Cardiac fibroblast (primary cell): ENCODE measurements around the gene SDK1.
A peak's percentile ranks its signal among the peaks of the same experiment; 100 is the strongest.

Source experiments
- DNase-seq, 2 donors: peaks; one replicate each; pipeline versions ENCODE4 v3.0.0 to v3.0.0-alpha.2; 2010; ENCODE audit warnings: low read depth in 2 of 2
- H3K4me3 ChIP-seq, 2 donors: replicated peaks in 1 of 2; 1 replicate in 1 of 2; 2 replicates in 1 of 2; pipeline ENCODE4 v1.5.1; 2011; ENCODE audit warnings: low read depth in 2 of 2, low read length in 2 of 2, mild to moderate bottlenecking in 2 of 2, moderate library complexity in 1 of 2
- TF ChIP-seq, protein P1 (sequence below): IDR thresholded peaks from one replicate; pipeline ENCODE4 v1.5.1; 2011; ENCODE audit warnings: low read depth, mild to moderate bottlenecking, low read length, inconsistent platforms

Gene SDK1

DNA sequence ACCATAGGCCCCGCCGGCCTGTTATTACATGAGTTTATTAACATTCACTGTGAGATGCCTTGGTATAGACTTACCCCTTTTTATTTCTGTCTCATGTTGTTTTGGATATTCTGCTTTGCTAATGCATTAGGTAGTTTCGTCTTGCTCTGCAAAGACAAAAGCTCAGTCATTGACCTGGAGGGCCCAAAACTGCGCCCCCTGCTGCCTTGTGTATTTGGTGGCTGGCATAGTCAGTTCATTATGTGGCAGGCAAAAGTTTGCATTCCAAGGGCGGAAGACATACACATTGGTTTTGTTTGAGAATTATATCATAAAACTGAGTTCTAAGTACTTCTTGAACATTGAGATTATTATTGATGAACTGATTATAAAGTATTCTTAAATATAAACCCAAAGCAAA is 372.5 kb downstream of the SDK1 start:
- H3K4me3 ChIP-seq: no peak overlapping the region
- TF ChIP-seq, protein P1, sequence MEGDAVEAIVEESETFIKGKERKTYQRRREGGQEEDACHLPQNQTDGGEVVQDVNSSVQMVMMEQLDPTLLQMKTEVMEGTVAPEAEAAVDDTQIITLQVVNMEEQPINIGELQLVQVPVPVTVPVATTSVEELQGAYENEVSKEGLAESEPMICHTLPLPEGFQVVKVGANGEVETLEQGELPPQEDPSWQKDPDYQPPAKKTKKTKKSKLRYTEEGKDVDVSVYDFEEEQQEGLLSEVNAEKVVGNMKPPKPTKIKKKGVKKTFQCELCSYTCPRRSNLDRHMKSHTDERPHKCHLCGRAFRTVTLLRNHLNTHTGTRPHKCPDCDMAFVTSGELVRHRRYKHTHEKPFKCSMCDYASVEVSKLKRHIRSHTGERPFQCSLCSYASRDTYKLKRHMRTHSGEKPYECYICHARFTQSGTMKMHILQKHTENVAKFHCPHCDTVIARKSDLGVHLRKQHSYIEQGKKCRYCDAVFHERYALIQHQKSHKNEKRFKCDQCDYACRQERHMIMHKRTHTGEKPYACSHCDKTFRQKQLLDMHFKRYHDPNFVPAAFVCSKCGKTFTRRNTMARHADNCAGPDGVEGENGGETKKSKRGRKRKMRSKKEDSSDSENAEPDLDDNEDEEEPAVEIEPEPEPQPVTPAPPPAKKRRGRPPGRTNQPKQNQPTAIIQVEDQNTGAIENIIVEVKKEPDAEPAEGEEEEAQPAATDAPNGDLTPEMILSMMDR: peak; percentile 44
- peak; percentile 14 to 46 for DNase-seq

DNA sequence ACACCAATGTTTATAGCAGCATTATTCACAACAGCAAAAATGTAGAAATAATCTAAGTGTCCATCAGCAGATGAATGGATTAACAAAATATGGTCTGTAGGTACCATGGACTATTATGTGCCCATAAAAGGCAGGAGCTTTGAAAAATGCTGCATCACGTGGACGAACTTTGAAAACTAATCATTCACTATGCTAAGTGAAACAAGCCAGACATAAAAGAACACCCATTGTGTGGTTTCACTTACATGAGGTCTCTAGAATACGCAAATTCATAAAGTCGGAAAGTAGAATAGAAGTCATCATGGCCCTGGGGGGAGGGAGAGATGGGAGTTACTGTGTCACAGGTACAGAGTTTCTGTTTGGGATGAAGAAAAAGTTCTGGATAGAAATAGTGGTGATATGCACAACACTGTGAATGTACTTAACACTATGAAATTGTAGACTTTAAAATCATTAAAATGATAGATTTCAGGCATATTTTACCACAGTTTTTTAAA is 377.3 kb downstream of the SDK1 start:
- DNase-seq: no peak
- no peak overlapping the region for H3K4me3 ChIP-seq
- TF ChIP-seq, protein P1: no peak

DNA sequence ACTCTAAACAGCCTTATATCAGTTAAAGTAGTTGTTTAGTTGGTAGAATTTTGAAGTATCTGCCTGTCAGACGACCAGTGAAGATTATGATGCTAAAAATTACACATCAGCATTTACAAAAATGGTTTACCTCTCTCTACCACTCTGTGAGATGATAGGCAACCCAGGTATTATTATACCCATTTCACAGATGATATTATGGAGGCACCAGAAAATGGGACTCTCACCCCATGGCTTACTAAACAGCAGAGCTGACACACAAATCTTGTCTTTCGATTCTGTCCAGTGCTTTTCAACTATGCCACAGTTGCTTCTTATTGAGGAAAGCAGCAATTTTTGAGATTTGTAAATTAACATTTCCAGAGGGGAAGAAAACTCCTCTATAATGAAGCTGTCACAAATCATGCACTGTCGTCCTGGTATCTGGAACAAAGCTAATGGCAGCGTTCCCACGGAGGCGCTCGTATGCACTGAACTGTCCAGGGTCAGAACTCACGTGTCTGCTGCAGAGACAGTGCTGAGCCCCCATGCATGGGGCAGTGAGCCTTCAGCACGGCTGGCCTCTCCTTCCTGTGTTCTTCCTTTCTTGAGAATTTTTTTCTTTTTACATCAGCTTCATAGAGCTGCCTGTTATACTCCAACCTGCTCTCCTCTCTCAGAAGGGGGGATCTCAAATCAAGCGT is 381.1 kb downstream of the SDK1 start:
- H3K4me3 ChIP-seq: no peak overlapping the region
- TF ChIP-seq, protein P1: no peak
- peak in 1 of 2 donors; percentile 4 for DNase-seq

DNA sequence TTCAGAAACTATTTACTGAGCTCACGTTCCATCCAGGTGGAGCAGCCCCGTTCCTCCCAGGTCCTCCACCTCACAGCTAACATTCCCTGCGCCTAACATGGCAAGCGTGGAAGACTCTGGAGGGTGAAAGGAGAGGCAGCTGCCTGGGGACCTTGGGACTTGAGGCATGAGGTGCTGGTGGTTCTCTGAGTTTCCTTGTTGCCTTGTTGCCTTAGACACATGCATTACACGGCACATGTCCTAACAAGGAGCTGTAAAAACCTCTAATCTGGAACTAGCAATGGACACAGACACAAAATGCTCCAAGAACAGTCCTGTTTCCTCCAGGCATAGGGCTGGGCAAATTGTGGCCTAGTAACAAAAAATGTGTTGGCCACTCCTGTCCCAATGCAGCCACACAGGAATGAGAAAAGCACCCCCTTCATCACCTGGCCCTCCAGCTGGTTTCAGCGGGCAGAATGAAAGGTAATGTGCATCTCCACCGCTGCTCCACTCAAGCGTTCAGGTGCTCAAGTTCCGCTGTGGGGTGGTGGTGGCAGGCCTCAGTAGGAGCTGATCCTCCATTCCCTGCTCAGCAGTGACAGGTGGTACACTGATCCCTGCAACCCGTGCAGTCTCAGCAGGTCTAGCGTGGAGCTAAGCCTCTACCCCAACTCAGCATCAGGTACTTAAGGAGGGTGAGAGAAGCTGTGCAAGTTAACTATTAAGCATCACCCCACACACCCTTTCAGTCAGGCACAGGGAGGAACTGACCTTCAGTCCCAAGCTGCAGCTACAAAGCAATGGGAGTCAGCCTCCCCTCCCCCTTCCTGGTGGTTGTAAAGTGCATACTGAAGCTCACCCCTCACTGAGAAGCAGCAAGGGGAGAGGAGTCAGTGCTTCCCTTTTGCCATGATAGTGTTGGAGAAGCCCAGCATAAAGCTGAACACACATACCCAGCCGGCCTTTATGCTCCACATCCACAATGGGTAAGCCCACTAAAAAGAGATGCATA is 382.8 kb downstream of the SDK1 start:
- H3K4me3 ChIP-seq: no peak overlapping the region
- DNase-seq: no peak
- TF ChIP-seq, protein P1: no peak

DNA sequence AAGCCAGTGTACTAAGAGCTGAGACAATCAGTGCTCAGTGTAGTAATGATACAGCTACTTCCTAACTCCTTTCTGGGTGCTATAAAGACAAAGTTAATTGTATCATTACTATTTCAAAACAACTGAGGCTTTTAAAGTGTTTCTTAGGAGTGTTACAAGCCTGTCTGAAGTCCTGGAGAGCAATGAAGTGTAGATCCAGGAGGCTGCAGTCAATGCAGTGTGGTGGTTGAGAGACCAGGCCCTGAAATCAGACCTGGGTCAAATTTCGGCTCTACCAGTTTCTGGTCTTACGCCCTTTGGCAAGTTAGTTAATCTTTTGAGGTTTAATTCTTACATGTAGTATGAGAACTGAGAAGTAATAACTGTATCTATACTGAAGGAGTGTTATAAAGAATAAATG is 387.0 kb downstream of the SDK1 start:
- TF ChIP-seq, protein P1: no peak
- no peak for DNase-seq
- H3K4me3 ChIP-seq: no peak overlapping the region

DNA sequence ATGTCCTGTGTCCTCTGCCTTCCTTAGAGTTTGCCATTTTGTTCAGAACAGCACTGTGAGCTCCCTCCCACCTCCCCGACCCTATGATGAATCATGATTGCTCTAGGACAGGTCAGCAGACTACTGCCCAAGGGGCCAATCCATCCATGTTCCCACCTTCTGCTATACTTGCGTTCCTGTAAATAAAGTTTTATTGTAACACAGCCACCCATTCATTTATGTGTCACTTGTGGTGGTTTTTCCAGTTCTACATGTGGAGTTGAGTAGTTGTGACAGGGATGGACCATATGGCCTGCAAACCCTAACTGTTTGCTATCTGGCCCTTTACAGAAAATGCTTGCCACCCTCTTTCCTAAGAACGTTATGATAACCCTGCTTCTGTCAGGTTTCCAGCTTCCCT is 387.8 kb downstream of the SDK1 start:
- no peak for DNase-seq
- H3K4me3 ChIP-seq: no peak overlapping the region
- TF ChIP-seq, protein P1: no peak
